IPS DF 6.9 (cell line): ENCODE measurements around the gene XXYLT1.
A peak's percentile ranks its signal among the peaks of the same experiment; 100 is the strongest.
"Not testable (repeated sequence)": the region's sequence is repeated elsewhere in the genome, so short reads cannot be mapped to it uniquely, and the experiment has no call there.

Experiments used
- DNase-seq: peaks from one replicate; pipeline ENCODE4 v3.0.0-alpha.2; 2013; ENCODE audit warnings: low read depth, low spot score
- H3K27ac ChIP-seq: one replicate; pipeline ENCODE4 v1.5.1; 2013; ENCODE audit warnings: low read length, control low read depth
- H3K27me3 ChIP-seq: 2 replicates; pipeline ENCODE4 v1.6.1; 2013; ENCODE audit warnings: mild to moderate bottlenecking, low read length; ENCODE audit not compliant: control insufficient read depth, insufficient read depth
- H3K36me3 ChIP-seq: 2 replicates; pipeline ENCODE4 v1.6.1; 2013; ENCODE audit warnings: low read length; ENCODE audit not compliant: control insufficient read depth, insufficient read depth
- H3K4me1 ChIP-seq: 2 replicates; pipeline ENCODE4 v1.6.1; 2013; ENCODE audit warnings: low read length; ENCODE audit not compliant: control insufficient read depth, insufficient read depth
- H3K4me3 ChIP-seq: 2 replicates; pipeline ENCODE4 v1.5.1; 2013; ENCODE audit warnings: mild to moderate bottlenecking, low read length
- H3K9me3 ChIP-seq: 2 replicates; pipeline ENCODE4 v1.6.1; 2013; ENCODE audit warnings: low read length, inconsistent platforms; ENCODE audit not compliant: control insufficient read depth, insufficient read depth
- WGBS: extraction: QIAGEN DNeasy Blood & Tissue Kit; methylation state at CpG from one replicate; pipeline ENCODE4 v1.1.7; 2013; ENCODE audit warnings: mixed read lengths, missing lambda C conversion rate; ENCODE audit not compliant: insufficient read length, insufficient coverage; 5-methylcytosine and 5-hydroxymethylcytosine counted together

Gene XXYLT1

GRCh38 chr3:195094191-195094921, 176.6 kb downstream of the XXYLT1 start:
- Histone ChIP-seq H3K27ac (no peak overlapping the region), H3K4me1 (peaks cover 2% of the 10 kb centered on the region; the same call in 1 of the 2 replicates), H3K4me3 (no peak overlapping the region), H3K27me3 (no peaks in the 10 kb centered on the region), H3K9me3 (no peaks in the 10 kb centered on the region), H3K36me3 (no peaks in the 10 kb centered on the region)
- WGBS = no CpG with 5 or more reads among the region's 32 CpGs
- no peak for DNase-seq

GRCh38 chr3:195093731-195094130, 177.2 kb downstream of the XXYLT1 start:
- Histone ChIP-seq H3K4me1 (peaks cover 2% of the 10 kb centered on the region; the same call in 1 of the 2 replicates), H3K9me3 (no peaks in the 10 kb centered on the region), H3K36me3 (no peaks in the 10 kb centered on the region), H3K27me3 (no peaks in the 10 kb centered on the region), H3K27ac (no peak overlapping the region), H3K4me3 (no peak overlapping the region)
- no CpG with 5 or more reads among the region's 9 CpGs for WGBS
- no peak for DNase-seq

- H3K27ac ChIP-seq, H3K27me3 ChIP-seq, H3K36me3 ChIP-seq, H3K9me3 ChIP-seq, H3K4me1 ChIP-seq, DNase-seq: not testable (repeated sequence)
- WGBS = no CpG with 5 or more reads among the region's 25 CpGs
- H3K4me3 ChIP-seq = peak overlapping the region; percentile 36; the same call in 1 of the 2 replicates
These were observed 182.9 kb downstream of the XXYLT1 start for GRCh38 chr3:195087840-195088601.

GRCh38 chr3:195087328-195087727, 183.6 kb downstream of the XXYLT1 start:
- H3K4me1 ChIP-seq = peaks cover 4% of the 10 kb centered on the region; the same call in 1 of the 2 replicates
- DNase-seq = no peak
- no CpG with 5 or more reads among the region's 7 CpGs for WGBS
- H3K4me3 ChIP-seq = peak overlapping the region; percentile 36; the same call in 1 of the 2 replicates
- no peak overlapping the region for H3K27ac ChIP-seq
- no peaks in the 10 kb centered on the region for H3K36me3 ChIP-seq
- no peaks in the 10 kb centered on the region for H3K9me3 ChIP-seq
- H3K27me3 ChIP-seq = no peaks in the 10 kb centered on the region

GRCh38 chr3:195086885-195087284, 184.1 kb downstream of the XXYLT1 start:
- Histone ChIP-seq H3K4me3 (no peak overlapping the region), H3K36me3 (no peaks in the 10 kb centered on the region), H3K4me1 (peaks cover 4% of the 10 kb centered on the region; the same call in 1 of the 2 replicates), H3K27me3 (no peaks in the 10 kb centered on the region), H3K9me3 (no peaks in the 10 kb centered on the region), H3K27ac (no peak overlapping the region)
- WGBS = no CpG with 5 or more reads among the region's 13 CpGs
- DNase-seq = no peak

- Histone ChIP-seq H3K27ac (no peak overlapping the region), H3K4me3 (no peak overlapping the region), H3K36me3 (no peaks in the 10 kb centered on the region), H3K9me3 (no peaks in the 10 kb centered on the region), H3K27me3 (no peaks in the 10 kb centered on the region), H3K4me1 (peaks cover 4% of the 10 kb centered on the region; the same call in 1 of the 2 replicates)
- WGBS = no CpG with 5 or more reads among the region's 4 CpGs
- DNase-seq = no peak
These were observed 184.6 kb downstream of the XXYLT1 start for GRCh38 chr3:195086341-195086740.

- peaks cover 4% of the 10 kb centered on the region; the same call in 1 of the 2 replicates for H3K4me1 ChIP-seq
- H3K27ac ChIP-seq = no peak overlapping the region
- no peak overlapping the region for H3K4me3 ChIP-seq
- H3K36me3 ChIP-seq = no peaks in the 10 kb centered on the region
- no peaks in the 10 kb centered on the region for H3K9me3 ChIP-seq
- H3K27me3 ChIP-seq = no peaks in the 10 kb centered on the region
- DNase-seq = no peak
- no CpG with 5 or more reads among the region's 21 CpGs for WGBS
These were observed 185.4 kb downstream of the XXYLT1 start for GRCh38 chr3:195085356-195086130.

GRCh38 chr3:195084746-195085145, 186.2 kb downstream of the XXYLT1 start:
- Histone ChIP-seq H3K27ac (no peak overlapping the region), H3K9me3 (no peaks in the 10 kb centered on the region), H3K4me3 (no peak overlapping the region), H3K4me1 (peaks cover 4% of the 10 kb centered on the region; the same call in 1 of the 2 replicates), H3K27me3 (no peaks in the 10 kb centered on the region), H3K36me3 (no peaks in the 10 kb centered on the region)
- no peak for DNase-seq
- WGBS = no CpG with 5 or more reads among the region's 5 CpGs

GRCh38 chr3:195083659-195084058, 187.3 kb downstream of the XXYLT1 start:
- no CpG with 5 or more reads among the region's 15 CpGs for WGBS
- Histone ChIP-seq H3K4me1 (peaks cover 4% of the 10 kb centered on the region; the same call in 1 of the 2 replicates), H3K27me3 (no peaks in the 10 kb centered on the region), H3K27ac (no peak overlapping the region), H3K4me3 (no peak overlapping the region), H3K36me3 (no peaks in the 10 kb centered on the region), H3K9me3 (no peaks in the 10 kb centered on the region)
- DNase-seq = no peak

- DNase-seq = no peak
- Histone ChIP-seq H3K4me1 (peaks cover 4% of the 10 kb centered on the region; the same call in 1 of the 2 replicates), H3K36me3 (no peaks in the 10 kb centered on the region), H3K4me3 (no peak overlapping the region), H3K27ac (no peak overlapping the region), H3K27me3 (no peaks in the 10 kb centered on the region), H3K9me3 (no peaks in the 10 kb centered on the region)
- no CpG with 5 or more reads among the region's 10 CpGs for WGBS
These were observed 188.1 kb downstream of the XXYLT1 start for GRCh38 chr3:195082811-195083210.
